ENCODE results near the gene PPP3R1. TPM values are rescaled to one million over a fixed set of nuclear protein-coding genes. Genes with fewer than 3 reads are reported as not detected.

The PPP3R1 gene
- total RNA-seq, 3 donors from 2014 or later = 45.9 to 54.0 (median 53.4) TPM

GRCh38 chr2:68284896-68285295 lies 32.6 kb upstream of the PPP3R1 start:
- H3K4me3 ChIP-seq = no peak overlapping the region
- no peaks in the 10 kb centered on the region for H3K9me3 ChIP-seq
- no peaks in the 10 kb centered on the region for H3K36me3 ChIP-seq (ENCODE audit: low read depth)
- ATAC-seq = peak; percentile 14
- no peaks in the 10 kb centered on the region for H3K4me1 ChIP-seq (ENCODE audit: low read depth)
- intact Hi-C loops (cut with DNase I, micrococcal nuclease) = loop anchor here (5.0 to 10.0 kb wide), 2 partner anchors 163 to 170 kb away; no protein-coding TSS in a partner anchor
- no peak for TF ChIP-seq CTCF (IDR thresholded peaks at IDR 0.05)
- DNase-seq = peak in 1 of 3 donors; percentile 8

GRCh38 chr2:68283419-68283812 lies 31.1 kb upstream of the PPP3R1 start:
- H3K9me3 ChIP-seq = no peaks in the 10 kb centered on the region

GRCh38 chr2:68282811-68283418 lies 30.6 kb upstream of the PPP3R1 start:
- DNase-seq (peak in 1 of 3 donors; percentile 6), ATAC-seq (peak; percentile 69)
- TF ChIP-seq CTCF (IDR thresholded peaks at IDR 0.05) = peak; percentile 35
- Histone ChIP-seq H3K4me3 (no peak overlapping the region), H3K9me3 (no peaks in the 10 kb centered on the region), H3K36me3 (ENCODE audit: low read depth) (no peaks in the 10 kb centered on the region), H3K4me1 (ENCODE audit: low read depth) (no peaks in the 10 kb centered on the region)
- intact Hi-C loops (cut with DNase I, micrococcal nuclease) = loop anchor here (5.0 to 10.0 kb wide), 2 partner anchors 161 to 168 kb away; no protein-coding TSS in a partner anchor

More at GRCh38 chr2:68283419-68283812, 31.1 kb upstream of the PPP3R1 start:
- Histone ChIP-seq H3K4me3 (no peak overlapping the region), H3K36me3 (ENCODE audit: low read depth) (no peaks in the 10 kb centered on the region), H3K4me1 (ENCODE audit: low read depth) (no peaks in the 10 kb centered on the region)
- ATAC-seq (no peak), DNase-seq (no peak)
- TF ChIP-seq CTCF (IDR thresholded peaks at IDR 0.05) = no peak
- intact Hi-C loops (cut with DNase I, micrococcal nuclease) = loop anchor here (5.0 to 10.0 kb wide), 2 partner anchors 161 to 169 kb away; no protein-coding TSS in a partner anchor

GRCh38 chr2:68280796-68281195 lies 28.5 kb upstream of the PPP3R1 start:
- intact Hi-C loops (cut with DNase I, micrococcal nuclease) = loop anchor here (5.0 to 10.0 kb wide), 2 partner anchors 158 to 166 kb away; no protein-coding TSS in a partner anchor
- Histone ChIP-seq H3K9me3 (no peaks in the 10 kb centered on the region), H3K4me1 (ENCODE audit: low read depth) (no peaks in the 10 kb centered on the region), H3K4me3 (no peak overlapping the region), H3K36me3 (ENCODE audit: low read depth) (no peaks in the 10 kb centered on the region)
- DNase-seq = no peak
- no peak for TF ChIP-seq CTCF (IDR thresholded peaks at IDR 0.05)
- ATAC-seq = no peak

- ATAC-seq = no peak
- Histone ChIP-seq H3K36me3 (ENCODE audit: low read depth) (no peaks in the 10 kb centered on the region), H3K4me1 (ENCODE audit: low read depth) (no peaks in the 10 kb centered on the region), H3K9me3 (no peaks in the 10 kb centered on the region), H3K4me3 (no peak overlapping the region)
- no peak for DNase-seq
- TF ChIP-seq CTCF (IDR thresholded peaks at IDR 0.05) = no peak
- intact Hi-C loops (cut with DNase I, micrococcal nuclease) = loop anchor here (5.0 to 10.0 kb wide), 2 partner anchors 158 to 166 kb away; no protein-coding TSS in a partner anchor
These were observed 28.0 kb upstream of the PPP3R1 start for GRCh38 chr2:68280348-68280747.

Data from mucosa of descending colon (tissue), 3 donors.